Activated B cell treated with CpG ODN at 0.5 μM for 24 hours (primary cell): ENCODE measurements around the gene NUP54. TPM values are rescaled to one million over a fixed set of nuclear protein-coding genes. Genes with fewer than 3 reads are reported as not detected.

ENCODE experiments used
- ATAC-seq: fragments of 200-7000 bp; cut with Tn5 transposase; one replicate; pipeline ENCODE4 v1.10.0; 2021; ENCODE audit warnings: low read depth, mild to moderate bottlenecking, moderate library complexity
- CTCF ChIA-PET: fragments of 350-600 bp; sonication (Branson Sonifier 250); formaldehyde crosslinking; loops from one replicate; lab custom pipeline; 2021; ENCODE audit warnings: antibody characterized with exemption; lab: Charles Lee
- POLR2A ChIA-PET: fragments of 350-600 bp; sonication (Branson Sonifier 250); formaldehyde crosslinking; loops from one replicate; lab custom pipeline; 2021; ENCODE audit warnings: antibody characterized with exemption; lab: Charles Lee
- DNase-seq: peaks from one replicate; pipeline ENCODE4 v3.0.0; 2022
- H3K27ac Mint-ChIP-seq: one replicate; pipeline ENCODE4 v1.8.0; 2020; ENCODE audit warnings: mixed read lengths
- H3K27me3 Mint-ChIP-seq: one replicate; pipeline ENCODE4 v1.8.0; 2021; ENCODE audit warnings: mixed read lengths
- H3K36me3 Mint-ChIP-seq: one replicate; pipeline ENCODE4 v1.8.0; 2021; ENCODE audit warnings: low read depth, mixed read lengths
- H3K4me1 Mint-ChIP-seq: one replicate; pipeline ENCODE4 v1.8.0; 2021; ENCODE audit warnings: mixed read lengths
- H3K4me3 Mint-ChIP-seq: one replicate; pipeline ENCODE4 v1.8.0; 2020; ENCODE audit warnings: mild to moderate bottlenecking, mixed read lengths
- H3K9me3 Mint-ChIP-seq: one replicate; pipeline ENCODE4 v1.8.0; 2020; ENCODE audit warnings: mixed read lengths
- CTCF ChIP-seq: fragments of 200-600 bp; IDR thresholded peaks from one replicate; pipeline ENCODE4 v1.8.0; 2022; ENCODE audit warnings: antibody characterized with exemption, mild to moderate bottlenecking
- intact Hi-C: fragments of 100-400 bp; cut with micrococcal nuclease; formaldehyde crosslinking; loops from one replicate; pipeline ENCODE4 v1.15.1; 2024
- total RNA-seq: library from RNA; stranded (reverse); gene quantifications from 2 replicates; pipeline ENCODE4 v1.2.3, GENCODE V29; 2022

NUP54 gene
- total RNA-seq, 1 donor from 2014 or later: 58.9 TPM

GRCh38 chr4:76091052-76091451 lies 57.1 kb downstream of the NUP54 start:
- POLR2A ChIA-PET: no interaction called here
- Mint-ChIP-seq H3K4me3 (no peak overlapping the region), H3K27ac (no peak overlapping the region), H3K9me3 (no peaks in the 10 kb centered on the region), H3K36me3 (no peaks in the 10 kb centered on the region), H3K27me3 (peaks cover 3% of the 10 kb centered on the region), H3K4me1 (peaks cover 8% of the 10 kb centered on the region)
- DNase-seq (no peak), ATAC-seq (no peak)
- intact Hi-C loops: no loop called here
- CTCF ChIA-PET: no interaction called here
- TF ChIP-seq CTCF: no peak

DNA sequence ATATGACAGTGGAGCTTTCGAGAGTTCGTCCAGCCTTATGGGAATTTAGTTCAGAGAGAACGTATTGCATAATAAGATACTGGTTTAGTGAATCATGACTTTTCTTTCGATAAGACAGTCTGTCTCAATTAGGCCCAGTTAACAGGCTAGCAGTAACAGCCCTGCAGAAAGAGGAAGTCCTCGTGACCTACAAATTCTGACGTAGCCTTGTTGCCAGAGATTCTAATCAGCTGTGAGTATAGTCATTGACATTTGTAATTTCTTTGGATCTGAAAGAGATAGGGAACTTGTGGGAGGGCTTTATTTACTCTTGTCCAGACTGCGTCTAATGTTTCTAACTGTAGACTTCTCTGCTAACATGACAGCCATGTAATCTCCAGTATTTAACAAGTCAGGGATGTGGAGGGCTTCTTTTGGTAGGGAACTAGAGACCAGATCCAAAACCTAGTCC lies 57.9 kb downstream of the NUP54 start:
- Mint-ChIP-seq H3K36me3 (no peaks in the 10 kb centered on the region), H3K27me3 (no peaks in the 10 kb centered on the region), H3K4me3 (no peak overlapping the region), H3K4me1 (peaks cover 8% of the 10 kb centered on the region), H3K9me3 (no peaks in the 10 kb centered on the region), H3K27ac (peak overlapping the region; percentile 46)
- no peak for TF ChIP-seq CTCF
- ChIA-PET CTCF (interaction anchor here (1.0 kb wide), 1 partner anchor 94 kb away, joined by 3 read pairs; no protein-coding TSS in a partner anchor), POLR2A (no interaction called here)
- DNase-seq: no peak
- peak; percentile 98 for ATAC-seq
- intact Hi-C loops: no loop called here

DNA sequence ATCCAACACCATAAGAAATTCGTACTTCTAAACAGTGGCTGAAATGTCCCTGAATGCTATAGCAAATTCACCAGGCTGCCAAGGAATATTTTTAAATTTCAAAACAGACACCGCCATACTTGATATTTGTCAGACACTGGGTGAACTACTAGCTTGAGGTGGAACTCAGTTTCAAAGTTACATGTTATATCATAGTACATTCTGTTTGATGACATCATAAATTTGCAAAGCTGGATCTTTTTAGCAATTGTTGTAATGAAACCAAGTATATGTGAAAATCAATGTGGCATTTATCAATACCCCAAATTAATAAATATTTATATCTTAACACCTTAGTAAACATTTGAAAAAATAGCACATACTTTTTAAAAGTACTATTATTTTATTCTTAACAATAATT lies 59.5 kb downstream of the NUP54 start:
- no peaks in the 10 kb centered on the region for H3K27me3 Mint-ChIP-seq
- TF ChIP-seq CTCF: no peak
- H3K4me3 Mint-ChIP-seq: no peak overlapping the region
- POLR2A ChIA-PET: no interaction called here
- H3K9me3 Mint-ChIP-seq: no peaks in the 10 kb centered on the region
- peaks cover 8% of the 10 kb centered on the region for H3K4me1 Mint-ChIP-seq
- DNase-seq (no peak), ATAC-seq (no peak)
- intact Hi-C loops: no loop called here
- CTCF ChIA-PET: no interaction called here
- H3K27ac Mint-ChIP-seq: no peak overlapping the region
- H3K36me3 Mint-ChIP-seq: no peaks in the 10 kb centered on the region

GRCh38 chr4:76087007-76087769 lies 61.0 kb downstream of the NUP54 start:
- no peak overlapping the region for H3K4me3 Mint-ChIP-seq
- DNase-seq (no peak), ATAC-seq (no peak)
- no peaks in the 10 kb centered on the region for H3K36me3 Mint-ChIP-seq
- peaks cover 8% of the 10 kb centered on the region for H3K4me1 Mint-ChIP-seq
- no peaks in the 10 kb centered on the region for H3K9me3 Mint-ChIP-seq
- H3K27me3 Mint-ChIP-seq: no peaks in the 10 kb centered on the region
- ChIA-PET POLR2A (no interaction called here), CTCF (interaction anchor here (0.9 to 1.9 kb wide), 3 partner anchors 9 to 171 kb away, joined by 4 to 5 read pairs (median 4); no protein-coding TSS in a partner anchor)
- intact Hi-C loops: no loop called here
- TF ChIP-seq CTCF: no peak
- H3K27ac Mint-ChIP-seq: no peak overlapping the region

- POLR2A ChIA-PET: interaction anchor here (0.5 kb wide), 1 partner anchor 1683 kb away, joined by 4 read pairs; no protein-coding TSS in a partner anchor
- intact Hi-C loops: no loop called here
Observed at GRCh38 chr4:76084542-76084941, 63.7 kb downstream of the NUP54 start.

More at GRCh38 chr4:76084542-76084941, 63.7 kb downstream of the NUP54 start:
- no peak for TF ChIP-seq CTCF
- peaks cover under 1% of the 10 kb centered on the region for H3K27me3 Mint-ChIP-seq
- no peak overlapping the region for H3K27ac Mint-ChIP-seq
- no peaks in the 10 kb centered on the region for H3K36me3 Mint-ChIP-seq
- no peaks in the 10 kb centered on the region for H3K4me1 Mint-ChIP-seq
- no peaks in the 10 kb centered on the region for H3K9me3 Mint-ChIP-seq
- no peak overlapping the region for H3K4me3 Mint-ChIP-seq
- ATAC-seq (no peak), DNase-seq (no peak)
- CTCF ChIA-PET: interaction anchor here (1.3 kb wide), 1 partner anchor 88 kb away, joined by 6 read pairs; no protein-coding TSS in a partner anchor
